ENCODE data around the gene TTC23L.

DNA sequence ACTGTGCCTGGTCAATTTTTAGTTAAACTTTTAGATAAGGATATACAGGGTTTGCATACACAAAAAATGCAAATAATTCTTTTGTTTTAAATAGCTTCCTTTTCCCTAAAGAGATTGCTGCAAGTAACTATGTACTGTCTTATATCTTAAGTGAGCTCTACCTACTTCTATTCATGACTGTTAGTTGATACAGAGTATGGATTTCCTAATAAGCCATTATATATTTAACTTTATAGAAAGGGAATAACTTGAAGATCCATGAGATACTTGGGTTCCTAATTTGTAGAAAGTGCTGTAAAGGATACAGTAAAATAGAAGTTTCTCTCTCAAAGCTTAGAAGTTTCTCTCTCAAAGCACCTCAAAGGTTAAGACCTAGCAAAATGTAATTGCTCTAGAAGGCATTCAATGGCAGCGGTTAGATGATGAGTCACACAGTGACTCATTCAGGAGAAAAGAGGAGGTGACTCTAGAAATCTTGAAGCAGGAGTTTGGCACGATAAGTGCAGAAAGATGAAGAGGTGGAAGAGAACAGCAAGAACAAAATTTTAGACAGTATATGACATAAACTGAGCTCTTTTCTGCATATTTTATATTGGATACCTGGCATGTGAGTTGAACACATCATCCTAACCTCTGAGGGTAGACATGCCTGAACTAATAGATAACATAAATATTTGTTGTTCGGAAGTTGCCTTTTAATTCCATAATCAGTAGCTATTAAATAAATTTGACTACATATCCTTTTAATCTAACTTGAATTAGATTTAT is 84.9 kb downstream of the TTC23L start:
- TF ChIP-seq, protein P1, sequence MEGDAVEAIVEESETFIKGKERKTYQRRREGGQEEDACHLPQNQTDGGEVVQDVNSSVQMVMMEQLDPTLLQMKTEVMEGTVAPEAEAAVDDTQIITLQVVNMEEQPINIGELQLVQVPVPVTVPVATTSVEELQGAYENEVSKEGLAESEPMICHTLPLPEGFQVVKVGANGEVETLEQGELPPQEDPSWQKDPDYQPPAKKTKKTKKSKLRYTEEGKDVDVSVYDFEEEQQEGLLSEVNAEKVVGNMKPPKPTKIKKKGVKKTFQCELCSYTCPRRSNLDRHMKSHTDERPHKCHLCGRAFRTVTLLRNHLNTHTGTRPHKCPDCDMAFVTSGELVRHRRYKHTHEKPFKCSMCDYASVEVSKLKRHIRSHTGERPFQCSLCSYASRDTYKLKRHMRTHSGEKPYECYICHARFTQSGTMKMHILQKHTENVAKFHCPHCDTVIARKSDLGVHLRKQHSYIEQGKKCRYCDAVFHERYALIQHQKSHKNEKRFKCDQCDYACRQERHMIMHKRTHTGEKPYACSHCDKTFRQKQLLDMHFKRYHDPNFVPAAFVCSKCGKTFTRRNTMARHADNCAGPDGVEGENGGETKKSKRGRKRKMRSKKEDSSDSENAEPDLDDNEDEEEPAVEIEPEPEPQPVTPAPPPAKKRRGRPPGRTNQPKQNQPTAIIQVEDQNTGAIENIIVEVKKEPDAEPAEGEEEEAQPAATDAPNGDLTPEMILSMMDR (IDR thresholded peaks at IDR 0.05) = no peak
- no peak for TF ChIP-seq POLR2A (IDR thresholded peaks at IDR 0.05)
